Measurements from ENCODE around the gene CPM.

The CPM gene

GRCh38 chr12:68908076-68908475, 24.9 kb downstream of the CPM start:
- Histone ChIP-seq H3K9me3 (replicated peaks; ENCODE audit: insufficient read depth, low read length) (no peaks in the 10 kb centered on the region), H3K9ac (ENCODE audit: low read length) (no peak overlapping the region), H3K9me2 (replicated peaks; ENCODE audit: insufficient read depth, low read length) (no peaks in the 10 kb centered on the region), H3F3A (ENCODE audit: insufficient read depth, low read length) (no peaks in the 10 kb centered on the region), H3K79me2 (ENCODE audit: low read length) (no peaks in the 10 kb centered on the region), H3K36me3 (replicated peaks; ENCODE audit: insufficient read depth, low read length) (no peaks in the 10 kb centered on the region), H3K27ac (ENCODE audit: low read length) (no peak overlapping the region), H4K20me1 (ENCODE audit: insufficient read depth, low read length) (no peaks in the 10 kb centered on the region), H3K27me3 (replicated peaks; ENCODE audit: insufficient read depth, low read length) (no peaks in the 10 kb centered on the region), H2AFZ (ENCODE audit: low read length) (no peak overlapping the region), H3K4me2 (ENCODE audit: low read depth, low read length) (no peak overlapping the region), H3K4me3 (ENCODE audit: low read length) (no peak overlapping the region), H3K4me1 (ENCODE audit: low read length) (no peaks in the 10 kb centered on the region)
- TF ChIP-seq CTCF (IDR thresholded peaks at IDR 0.05; ENCODE audit: low read length) (no peak), EZH2phosphoT487 (IDR thresholded peaks at IDR 0.05; ENCODE audit: low read length) (no peak), EZH2 (optimal IDR thresholded peaks at IDR 0.05; ENCODE audit: low read depth, low read length) (no peak)
- DNase-seq, result no peak

DNA sequence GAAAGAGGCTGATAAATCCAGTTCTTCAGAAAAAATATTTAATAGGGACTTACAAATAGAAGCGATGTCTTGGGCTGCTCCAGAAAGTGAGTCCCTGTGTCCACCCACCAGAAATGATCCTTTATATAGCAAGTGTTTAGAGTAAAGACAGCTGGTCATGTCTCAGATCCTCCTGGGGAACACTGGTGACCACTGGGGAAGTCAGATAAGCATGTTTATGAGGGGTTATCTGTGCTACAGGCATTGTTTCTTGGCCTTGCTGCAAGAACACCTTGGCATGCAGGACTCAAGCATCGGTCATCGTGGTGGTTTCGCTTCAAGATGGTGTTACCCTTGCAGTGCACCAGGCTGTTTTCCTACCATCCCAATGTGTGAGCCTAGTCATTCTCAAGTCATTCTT, 27.2 kb downstream of the CPM start:
- Histone ChIP-seq H3K27me3 (replicated peaks; ENCODE audit: insufficient read depth, low read length) (no peaks in the 10 kb centered on the region), H3K4me3 (ENCODE audit: low read length) (no peak overlapping the region), H3F3A (ENCODE audit: insufficient read depth, low read length) (no peaks in the 10 kb centered on the region), H2AFZ (ENCODE audit: low read length) (no peak overlapping the region), H4K20me1 (ENCODE audit: insufficient read depth, low read length) (no peaks in the 10 kb centered on the region), H3K9me3 (replicated peaks; ENCODE audit: insufficient read depth, low read length) (no peaks in the 10 kb centered on the region), H3K4me2 (ENCODE audit: low read depth, low read length) (no peak overlapping the region), H3K4me1 (ENCODE audit: low read length) (no peaks in the 10 kb centered on the region), H3K36me3 (replicated peaks; ENCODE audit: insufficient read depth, low read length) (no peaks in the 10 kb centered on the region), H3K9ac (ENCODE audit: low read length) (no peak overlapping the region), H3K27ac (ENCODE audit: low read length) (no peak overlapping the region), H3K9me2 (replicated peaks; ENCODE audit: insufficient read depth, low read length) (no peaks in the 10 kb centered on the region), H3K79me2 (ENCODE audit: low read length) (no peaks in the 10 kb centered on the region)
- TF ChIP-seq CTCF (IDR thresholded peaks at IDR 0.05; ENCODE audit: low read length) (no peak), EZH2 (optimal IDR thresholded peaks at IDR 0.05; ENCODE audit: low read depth, low read length) (no peak), EZH2phosphoT487 (IDR thresholded peaks at IDR 0.05; ENCODE audit: low read length) (no peak)
- no peak for DNase-seq

DNA sequence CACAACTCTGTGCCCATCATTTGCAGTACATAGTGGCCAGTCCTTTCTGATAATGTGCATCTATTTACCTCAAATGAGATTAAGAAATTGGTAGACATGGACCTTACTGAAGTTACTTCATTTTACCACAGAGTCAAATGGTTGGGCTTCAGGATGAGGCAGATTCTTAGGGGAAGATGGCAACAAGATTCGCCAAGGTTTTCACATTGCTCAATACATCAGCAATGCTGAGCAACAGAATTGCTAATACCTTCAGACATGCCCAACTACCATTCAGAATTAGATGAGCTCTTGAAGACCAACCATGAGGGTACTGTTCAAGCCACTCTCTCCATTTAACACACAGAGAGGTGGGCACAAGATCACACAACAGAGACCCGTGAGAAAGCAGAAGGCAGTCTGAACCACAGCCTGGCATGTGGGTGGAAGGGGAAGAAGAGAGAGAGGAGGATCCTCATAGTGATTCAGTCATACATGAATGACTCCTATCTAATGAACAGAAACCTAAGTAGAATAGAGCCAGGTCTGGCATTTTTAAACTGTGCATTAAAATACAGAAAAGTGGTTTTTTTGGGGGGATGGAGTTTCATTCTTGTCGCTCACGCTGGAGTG, 28.5 kb downstream of the CPM start:
- Histone ChIP-seq H3K9ac (ENCODE audit: low read length) (no peak overlapping the region), H3K4me2 (ENCODE audit: low read depth, low read length) (no peak overlapping the region), H3K36me3 (replicated peaks; ENCODE audit: insufficient read depth, low read length) (no peaks in the 10 kb centered on the region), H3K9me2 (replicated peaks; ENCODE audit: insufficient read depth, low read length) (no peaks in the 10 kb centered on the region), H3K27ac (ENCODE audit: low read length) (no peak overlapping the region), H2AFZ (ENCODE audit: low read length) (no peak overlapping the region), H3K79me2 (ENCODE audit: low read length) (no peaks in the 10 kb centered on the region), H3F3A (ENCODE audit: insufficient read depth, low read length) (no peaks in the 10 kb centered on the region), H3K4me1 (ENCODE audit: low read length) (no peaks in the 10 kb centered on the region), H3K9me3 (replicated peaks; ENCODE audit: insufficient read depth, low read length) (no peaks in the 10 kb centered on the region), H3K4me3 (ENCODE audit: low read length) (no peak overlapping the region), H3K27me3 (replicated peaks; ENCODE audit: insufficient read depth, low read length) (no peaks in the 10 kb centered on the region), H4K20me1 (ENCODE audit: insufficient read depth, low read length) (no peaks in the 10 kb centered on the region)
- DNase-seq, result no peak
- no peak for TF ChIP-seq EZH2phosphoT487 (IDR thresholded peaks at IDR 0.05; ENCODE audit: low read length)
- TF ChIP-seq CTCF (IDR thresholded peaks at IDR 0.05; ENCODE audit: low read length), result no peak
- TF ChIP-seq EZH2 (optimal IDR thresholded peaks at IDR 0.05; ENCODE audit: low read depth, low read length), result no peak

All from MM.1S (cell line).